Measurements from ENCODE around the gene SLK.
A peak's percentile ranks its signal among the peaks of the same experiment; 100 is the strongest.

SLK gene

DNA sequence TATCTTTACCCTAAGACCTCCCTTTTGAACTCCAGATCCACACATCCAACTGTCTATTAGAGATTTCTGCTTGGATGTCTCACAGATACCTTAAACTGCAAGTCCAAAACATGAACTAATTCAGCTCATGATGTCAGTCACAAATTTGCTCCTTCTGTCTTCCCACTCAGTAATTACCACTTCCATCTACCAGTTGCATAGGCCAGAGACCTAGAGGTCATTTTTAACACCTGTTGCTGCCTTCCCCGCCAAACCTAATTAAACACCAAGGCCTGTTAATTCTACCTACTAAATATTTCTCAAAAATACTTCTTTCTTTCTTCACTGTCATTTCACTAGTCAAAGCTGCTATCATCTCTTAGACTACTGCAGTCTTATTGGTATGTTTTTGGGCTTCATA, 8.2 kb downstream of the SLK start:
- no peaks in the 10 kb centered on the region for H3K79me2 ChIP-seq (ENCODE audit: control insufficient read depth, insufficient read depth, low read length)
- H3K79me1 ChIP-seq (ENCODE audit: low read length): no peaks in the 10 kb centered on the region
- H4K8ac ChIP-seq (ENCODE audit: low read depth, low read length): no peak overlapping the region
- H4K5ac ChIP-seq (ENCODE audit: low read length): no peak overlapping the region
- H3K4me2 ChIP-seq (ENCODE audit: low read length): no peak overlapping the region
- no peaks in the 10 kb centered on the region for H3K4me1 ChIP-seq (ENCODE audit: control insufficient read depth, low read depth, low read length)
- no peak overlapping the region for H3K4me3 ChIP-seq (ENCODE audit: low read length)
- H3K23ac ChIP-seq (ENCODE audit: low read length): peak overlapping the region; percentile 37
- no peak overlapping the region for H3K27ac ChIP-seq (ENCODE audit: low read depth, low read length)
- no peak overlapping the region for H2BK5ac ChIP-seq (ENCODE audit: low read length)
- no peaks in the 10 kb centered on the region for H3K36me3 ChIP-seq (ENCODE audit: control insufficient read depth, insufficient read depth, low read length)
- no CpG with 5 or more reads among the region's 1 CpG for WGBS (ENCODE audit: extremely low coverage, insufficient coverage, low lambda C conversion rate)
- H2BK15ac ChIP-seq (replicated peaks; ENCODE audit: low read depth): no peak overlapping the region
- H3K18ac ChIP-seq (ENCODE audit: low read length): no peak overlapping the region
- H2AK5ac ChIP-seq (ENCODE audit: low read length): no peak overlapping the region
- no peak overlapping the region for H2BK120ac ChIP-seq (ENCODE audit: low read depth, low read length)
- no peak for DNase-seq
- H3K56ac ChIP-seq (ENCODE audit: low read length): no peak overlapping the region
- H3K4ac ChIP-seq (ENCODE audit: low read depth, low read length): no peak overlapping the region
- no peak overlapping the region for H3K9ac ChIP-seq (ENCODE audit: low read length)
- H3K27me3 ChIP-seq (ENCODE audit: insufficient read depth, low read length, poor library complexity): no peaks in the 10 kb centered on the region

- Histone ChIP-seq H3K36me3 (ENCODE audit: control insufficient read depth, insufficient read depth, low read length) (no peaks in the 10 kb centered on the region), H3K9ac (ENCODE audit: low read length) (no peak overlapping the region), H3K4me2 (ENCODE audit: low read length) (no peak overlapping the region), H3K56ac (ENCODE audit: low read length) (no peak overlapping the region), H2BK5ac (ENCODE audit: low read length) (no peak overlapping the region), H4K5ac (ENCODE audit: low read length) (no peak overlapping the region), H3K27ac (ENCODE audit: low read depth, low read length) (no peak overlapping the region), H3K79me2 (ENCODE audit: control insufficient read depth, insufficient read depth, low read length) (no peaks in the 10 kb centered on the region), H2BK120ac (ENCODE audit: low read depth, low read length) (no peak overlapping the region), H3K18ac (ENCODE audit: low read length) (no peak overlapping the region), H3K27me3 (ENCODE audit: insufficient read depth, low read length, poor library complexity) (no peaks in the 10 kb centered on the region), H2BK15ac (replicated peaks; ENCODE audit: low read depth) (no peak overlapping the region), H3K4me1 (ENCODE audit: control insufficient read depth, low read depth, low read length) (no peaks in the 10 kb centered on the region), H3K4ac (ENCODE audit: low read depth, low read length) (no peak overlapping the region), H3K79me1 (ENCODE audit: low read length) (no peaks in the 10 kb centered on the region), H2AK5ac (ENCODE audit: low read length) (no peak overlapping the region), H3K23ac (ENCODE audit: low read length) (no peak overlapping the region), H4K8ac (ENCODE audit: low read depth, low read length) (no peak overlapping the region), H3K4me3 (ENCODE audit: low read length) (no peak overlapping the region)
- no CpG with 5 or more reads among the region's 2 CpGs for WGBS (ENCODE audit: extremely low coverage, insufficient coverage, low lambda C conversion rate)
- no peak for DNase-seq
Observed at GRCh38 chr10:103977204-103977603, 10.3 kb downstream of the SLK start.

DNA sequence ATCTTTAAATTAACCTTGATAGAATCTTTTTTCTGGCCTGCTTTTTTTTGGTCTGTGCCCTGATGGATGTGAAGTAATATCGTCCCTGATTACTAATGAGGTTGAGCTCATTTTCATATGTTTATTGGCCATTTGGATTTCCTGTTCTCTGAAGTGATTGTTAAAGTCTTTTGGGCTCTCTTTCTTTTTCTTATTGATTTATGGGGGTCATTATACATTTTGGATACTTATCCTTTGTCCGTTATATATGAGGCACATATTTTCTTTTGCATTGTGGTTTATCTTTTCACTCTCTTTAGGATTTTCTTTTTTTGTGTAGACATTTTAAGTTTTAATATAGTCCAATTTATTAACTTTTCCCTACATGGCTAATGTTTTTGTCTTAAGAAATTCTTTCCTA, 12.6 kb downstream of the SLK start:
- no CpG with 5 or more reads among the region's 2 CpGs for WGBS (ENCODE audit: extremely low coverage, insufficient coverage, low lambda C conversion rate)
- H3K27me3 ChIP-seq (ENCODE audit: insufficient read depth, low read length, poor library complexity): no peaks in the 10 kb centered on the region
- peaks cover 1% of the 10 kb centered on the region for H3K79me1 ChIP-seq (ENCODE audit: low read length)
- no peak overlapping the region for H3K4me3 ChIP-seq (ENCODE audit: low read length)
- H2AK5ac ChIP-seq (ENCODE audit: low read length): no peak overlapping the region
- no peak overlapping the region for H3K56ac ChIP-seq (ENCODE audit: low read length)
- no peaks in the 10 kb centered on the region for H3K36me3 ChIP-seq (ENCODE audit: control insufficient read depth, insufficient read depth, low read length)
- no peak overlapping the region for H3K27ac ChIP-seq (ENCODE audit: low read depth, low read length)
- no peaks in the 10 kb centered on the region for H3K4me1 ChIP-seq (ENCODE audit: control insufficient read depth, low read depth, low read length)
- no peak overlapping the region for H3K4me2 ChIP-seq (ENCODE audit: low read length)
- no peak overlapping the region for H4K5ac ChIP-seq (ENCODE audit: low read length)
- no peak overlapping the region for H2BK5ac ChIP-seq (ENCODE audit: low read length)
- H3K79me2 ChIP-seq (ENCODE audit: control insufficient read depth, insufficient read depth, low read length): no peaks in the 10 kb centered on the region
- H3K4ac ChIP-seq (ENCODE audit: low read depth, low read length): no peak overlapping the region
- no peak overlapping the region for H3K18ac ChIP-seq (ENCODE audit: low read length)
- H2BK120ac ChIP-seq (ENCODE audit: low read depth, low read length): no peak overlapping the region
- H4K8ac ChIP-seq (ENCODE audit: low read depth, low read length): no peak overlapping the region
- no peak overlapping the region for H3K9ac ChIP-seq (ENCODE audit: low read length)
- no peak overlapping the region for H2BK15ac ChIP-seq (replicated peaks; ENCODE audit: low read depth)
- H3K23ac ChIP-seq (ENCODE audit: low read length): no peak overlapping the region
- DNase-seq: no peak

DNA sequence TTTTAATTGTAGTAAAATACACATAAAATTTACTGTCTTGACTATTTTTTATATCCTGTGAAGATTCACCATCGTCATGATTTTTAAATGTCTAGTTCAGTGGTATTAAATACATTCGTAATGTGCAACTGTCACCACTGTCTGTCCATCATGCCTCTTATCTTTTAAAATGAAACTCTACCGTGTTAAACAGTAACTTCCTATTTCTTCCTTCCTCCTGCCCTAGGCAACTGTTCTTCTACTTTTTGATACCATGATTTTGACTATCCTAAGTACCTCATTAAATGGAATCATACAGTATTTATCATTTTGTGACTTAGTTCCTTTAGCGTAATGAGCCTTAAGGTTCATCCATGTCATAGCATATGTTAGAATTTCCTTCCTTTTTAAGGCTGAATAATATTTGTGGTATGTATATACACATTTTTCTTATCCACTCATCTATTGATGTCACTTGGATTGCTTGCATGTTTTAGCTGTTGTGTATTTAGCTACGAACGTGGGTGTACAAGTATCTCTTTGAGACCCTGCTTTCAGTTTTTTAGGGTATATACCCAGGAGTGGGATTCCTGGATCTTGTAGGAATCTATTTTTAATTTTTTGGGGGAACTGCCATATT, 13.5 kb downstream of the SLK start:
- Histone ChIP-seq H3K4me3 (ENCODE audit: low read length) (no peak overlapping the region), H2BK120ac (ENCODE audit: low read depth, low read length) (no peak overlapping the region), H3K4me2 (ENCODE audit: low read length) (no peak overlapping the region), H2AK5ac (ENCODE audit: low read length) (no peak overlapping the region), H3K4ac (ENCODE audit: low read depth, low read length) (no peak overlapping the region), H3K36me3 (ENCODE audit: control insufficient read depth, insufficient read depth, low read length) (no peaks in the 10 kb centered on the region), H3K79me1 (ENCODE audit: low read length) (peaks cover 1% of the 10 kb centered on the region), H3K79me2 (ENCODE audit: control insufficient read depth, insufficient read depth, low read length) (no peaks in the 10 kb centered on the region), H3K27me3 (ENCODE audit: insufficient read depth, low read length, poor library complexity) (peaks cover 2% of the 10 kb centered on the region), H3K4me1 (ENCODE audit: control insufficient read depth, low read depth, low read length) (no peaks in the 10 kb centered on the region), H3K18ac (ENCODE audit: low read length) (no peak overlapping the region), H4K5ac (ENCODE audit: low read length) (no peak overlapping the region), H4K8ac (ENCODE audit: low read depth, low read length) (no peak overlapping the region), H2BK5ac (ENCODE audit: low read length) (no peak overlapping the region), H3K27ac (ENCODE audit: low read depth, low read length) (no peak overlapping the region), H3K23ac (ENCODE audit: low read length) (no peak overlapping the region), H3K9ac (ENCODE audit: low read length) (no peak overlapping the region), H2BK15ac (replicated peaks; ENCODE audit: low read depth) (no peak overlapping the region), H3K56ac (ENCODE audit: low read length) (no peak overlapping the region)
- whole genome bisulfite sequencing (ENCODE audit: extremely low coverage, insufficient coverage, low lambda C conversion rate): no CpG with 5 or more reads among the region's 6 CpGs
- no peak for DNase-seq

GRCh38 chr10:103982639-103983038, 15.7 kb downstream of the SLK start:
- peak; percentile 82 for DNase-seq
- H3K18ac ChIP-seq (ENCODE audit: low read length): no peak overlapping the region
- no CpG with 5 or more reads among the region's 4 CpGs for WGBS (ENCODE audit: extremely low coverage, insufficient coverage, low lambda C conversion rate)

GRCh38 chr10:103983367-103983911, 16.5 kb downstream of the SLK start:
- no CpG with 5 or more reads among the region's 4 CpGs for WGBS (ENCODE audit: extremely low coverage, insufficient coverage, low lambda C conversion rate)
- Histone ChIP-seq H3K23ac (ENCODE audit: low read length) (no peak overlapping the region), H2BK5ac (ENCODE audit: low read length) (no peak overlapping the region), H3K9ac (ENCODE audit: low read length) (no peak overlapping the region), H4K5ac (ENCODE audit: low read length) (no peak overlapping the region), H3K79me2 (ENCODE audit: control insufficient read depth, insufficient read depth, low read length) (no peaks in the 10 kb centered on the region), H3K18ac (ENCODE audit: low read length) (no peak overlapping the region), H3K27me3 (ENCODE audit: insufficient read depth, low read length, poor library complexity) (peaks cover 2% of the 10 kb centered on the region), H3K79me1 (ENCODE audit: low read length) (peaks cover 3% of the 10 kb centered on the region), H4K8ac (ENCODE audit: low read depth, low read length) (no peak overlapping the region), H3K4me1 (ENCODE audit: control insufficient read depth, low read depth, low read length) (no peaks in the 10 kb centered on the region), H3K56ac (ENCODE audit: low read length) (peak overlapping the region; percentile 12), H3K4me3 (ENCODE audit: low read length) (no peak overlapping the region), H3K36me3 (ENCODE audit: control insufficient read depth, insufficient read depth, low read length) (no peaks in the 10 kb centered on the region), H3K4ac (ENCODE audit: low read depth, low read length) (no peak overlapping the region), H2BK15ac (replicated peaks; ENCODE audit: low read depth) (no peak overlapping the region), H2BK120ac (ENCODE audit: low read depth, low read length) (no peak overlapping the region), H2AK5ac (ENCODE audit: low read length) (no peak overlapping the region), H3K4me2 (ENCODE audit: low read length) (no peak overlapping the region), H3K27ac (ENCODE audit: low read depth, low read length) (no peak overlapping the region)
- peak; percentile 5 for DNase-seq

More at GRCh38 chr10:103982639-103983038, 15.7 kb downstream of the SLK start:
- peaks cover 2% of the 10 kb centered on the region for H3K27me3 ChIP-seq (ENCODE audit: insufficient read depth, low read length, poor library complexity)
- no peak overlapping the region for H3K56ac ChIP-seq (ENCODE audit: low read length)
- H3K36me3 ChIP-seq (ENCODE audit: control insufficient read depth, insufficient read depth, low read length): no peaks in the 10 kb centered on the region
- no peak overlapping the region for H2BK15ac ChIP-seq (replicated peaks; ENCODE audit: low read depth)
- H3K4me1 ChIP-seq (ENCODE audit: control insufficient read depth, low read depth, low read length): no peaks in the 10 kb centered on the region
- H3K9ac ChIP-seq (ENCODE audit: low read length): no peak overlapping the region
- no peak overlapping the region for H2BK120ac ChIP-seq (ENCODE audit: low read depth, low read length)
- H4K8ac ChIP-seq (ENCODE audit: low read depth, low read length): no peak overlapping the region
- no peak overlapping the region for H3K27ac ChIP-seq (ENCODE audit: low read depth, low read length)
- no peak overlapping the region for H2BK5ac ChIP-seq (ENCODE audit: low read length)
- peaks cover 3% of the 10 kb centered on the region for H3K79me1 ChIP-seq (ENCODE audit: low read length)
- no peak overlapping the region for H4K5ac ChIP-seq (ENCODE audit: low read length)
- no peak overlapping the region for H2AK5ac ChIP-seq (ENCODE audit: low read length)
- no peak overlapping the region for H3K23ac ChIP-seq (ENCODE audit: low read length)
- no peak overlapping the region for H3K4me3 ChIP-seq (ENCODE audit: low read length)
- H3K79me2 ChIP-seq (ENCODE audit: control insufficient read depth, insufficient read depth, low read length): no peaks in the 10 kb centered on the region
- H3K4ac ChIP-seq (ENCODE audit: low read depth, low read length): no peak overlapping the region
- H3K4me2 ChIP-seq (ENCODE audit: low read length): no peak overlapping the region

Measured in mesendoderm (in vitro differentiated cells).